Measurements from ENCODE around the gene DROSHA. TPM values are rescaled to one million over a fixed set of nuclear protein-coding genes. Genes with fewer than 3 reads are reported as not detected.
"Not testable (repeated sequence)": the region's sequence is repeated elsewhere in the genome, so short reads cannot be mapped to it uniquely, and the experiment has no call there.

DROSHA gene
- total RNA-seq, 6 experiments from 2014 or later = 13.0 to 21.0 (median 18.5) TPM

GRCh38 chr5:31573494-31574142 is 41.7 kb upstream of the DROSHA start:
- Histone ChIP-seq H3K27me3 (no peaks in the 10 kb centered on the region), H3K36me3 (no peaks in the 10 kb centered on the region), H3K4me3 (no peak overlapping the region), H3K9me3 (no peaks in the 10 kb centered on the region), H3K4me1 (no peaks in the 10 kb centered on the region), H3K27ac (no peak overlapping the region)
- WGBS (ENCODE audit: insufficient coverage, low coverage, low lambda C conversion rate, missing lambda C conversion rate) = 82% methylated on average over 10 of the region's 10 CpGs
- intact Hi-C loops (cut with DNase I) = no loop called here
- TF ChIP-seq CTCF (IDR thresholded peaks at IDR 0.05) (no peak), POLR2A (IDR thresholded peaks at IDR 0.05) (no peak)
- DNase-seq (no peak), ATAC-seq (no peak)

GRCh38 chr5:31569068-31569467 is 37.2 kb upstream of the DROSHA start:
- no peaks in the 10 kb centered on the region for H3K27me3 ChIP-seq
- no peaks in the 10 kb centered on the region for H3K4me1 ChIP-seq
- H3K36me3 ChIP-seq = no peaks in the 10 kb centered on the region
- H3K27ac ChIP-seq = no peak overlapping the region
- H3K9me3 ChIP-seq = no peaks in the 10 kb centered on the region
- DNase-seq = no peak
- TF ChIP-seq CTCF (IDR thresholded peaks at IDR 0.05) = no peak
- no peak for TF ChIP-seq POLR2A (IDR thresholded peaks at IDR 0.05)
- no peak for ATAC-seq
- no peak overlapping the region for H3K4me3 ChIP-seq
- intact Hi-C loops (cut with DNase I) = no loop called here

GRCh38 chr5:31568302-31568835 is 36.5 kb upstream of the DROSHA start:
- Histone ChIP-seq H3K4me3 (no peak overlapping the region), H3K27me3 (no peaks in the 10 kb centered on the region), H3K36me3 (no peaks in the 10 kb centered on the region), H3K27ac (no peak overlapping the region), H3K9me3 (no peaks in the 10 kb centered on the region), H3K4me1 (no peaks in the 10 kb centered on the region)
- WGBS (ENCODE audit: insufficient coverage, low coverage, low lambda C conversion rate, missing lambda C conversion rate) = 91% methylated on average over 1 of the region's 1 CpG
- no peak for ATAC-seq
- TF ChIP-seq CTCF (IDR thresholded peaks at IDR 0.05) = no peak
- TF ChIP-seq POLR2A (IDR thresholded peaks at IDR 0.05) = no peak
- intact Hi-C loops (cut with DNase I) = no loop called here
- no peak for DNase-seq

- H3K27ac ChIP-seq; DNase-seq; ATAC-seq; H3K4me3 ChIP-seq; intact Hi-C loops (cut with DNase I); H3K36me3 ChIP-seq; H3K9me3 ChIP-seq; H3K4me1 ChIP-seq; H3K27me3 ChIP-seq: not testable (repeated sequence)
- 83% methylated on average over 3 of the region's 3 CpGs for WGBS (ENCODE audit: insufficient coverage, low coverage, low lambda C conversion rate, missing lambda C conversion rate)
Observed at GRCh38 chr5:31566362-31566761, 34.5 kb upstream of the DROSHA start.

- ATAC-seq (no peak), DNase-seq (no peak)
- Histone ChIP-seq H3K4me3 (no peak overlapping the region), H3K9me3 (no peaks in the 10 kb centered on the region), H3K4me1 (no peaks in the 10 kb centered on the region), H3K27me3 (no peaks in the 10 kb centered on the region), H3K27ac (no peak overlapping the region), H3K36me3 (no peaks in the 10 kb centered on the region)
- intact Hi-C loops (cut with DNase I) = no loop called here
- WGBS (ENCODE audit: insufficient coverage, low coverage, low lambda C conversion rate, missing lambda C conversion rate) = 62% methylated on average over 4 of the region's 4 CpGs
- TF ChIP-seq POLR2A (IDR thresholded peaks at IDR 0.05) (no peak), CTCF (IDR thresholded peaks at IDR 0.05) (no peak)
Observed at GRCh38 chr5:31563216-31563615, 31.3 kb upstream of the DROSHA start.
